Measurements from ENCODE around the gene RBBP8NL.

The RBBP8NL gene

DNA sequence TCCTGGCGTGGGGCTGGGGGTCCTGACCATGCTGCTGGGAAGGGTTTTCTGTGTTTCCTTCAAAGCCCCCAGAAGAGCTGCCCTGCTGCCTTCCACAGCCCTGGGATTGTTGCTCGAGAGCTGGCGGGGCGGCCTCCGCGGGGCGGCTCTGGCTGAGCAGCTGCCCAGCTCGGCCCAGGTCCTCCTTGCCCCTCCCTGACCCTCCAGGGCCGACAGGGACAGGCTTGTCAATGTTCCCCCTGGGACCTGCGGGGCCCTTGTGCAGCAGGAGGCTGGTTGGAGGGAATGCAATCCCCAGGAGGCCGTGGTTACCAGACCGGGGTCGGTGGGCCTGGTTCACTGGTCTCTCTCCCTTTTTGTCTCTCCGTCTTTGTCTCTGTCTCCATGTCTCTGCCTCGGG lies 28.6 kb upstream of the RBBP8NL start:
- TF ChIP-seq, protein P1, sequence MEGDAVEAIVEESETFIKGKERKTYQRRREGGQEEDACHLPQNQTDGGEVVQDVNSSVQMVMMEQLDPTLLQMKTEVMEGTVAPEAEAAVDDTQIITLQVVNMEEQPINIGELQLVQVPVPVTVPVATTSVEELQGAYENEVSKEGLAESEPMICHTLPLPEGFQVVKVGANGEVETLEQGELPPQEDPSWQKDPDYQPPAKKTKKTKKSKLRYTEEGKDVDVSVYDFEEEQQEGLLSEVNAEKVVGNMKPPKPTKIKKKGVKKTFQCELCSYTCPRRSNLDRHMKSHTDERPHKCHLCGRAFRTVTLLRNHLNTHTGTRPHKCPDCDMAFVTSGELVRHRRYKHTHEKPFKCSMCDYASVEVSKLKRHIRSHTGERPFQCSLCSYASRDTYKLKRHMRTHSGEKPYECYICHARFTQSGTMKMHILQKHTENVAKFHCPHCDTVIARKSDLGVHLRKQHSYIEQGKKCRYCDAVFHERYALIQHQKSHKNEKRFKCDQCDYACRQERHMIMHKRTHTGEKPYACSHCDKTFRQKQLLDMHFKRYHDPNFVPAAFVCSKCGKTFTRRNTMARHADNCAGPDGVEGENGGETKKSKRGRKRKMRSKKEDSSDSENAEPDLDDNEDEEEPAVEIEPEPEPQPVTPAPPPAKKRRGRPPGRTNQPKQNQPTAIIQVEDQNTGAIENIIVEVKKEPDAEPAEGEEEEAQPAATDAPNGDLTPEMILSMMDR (IDR thresholded peaks at IDR 0.05; ENCODE audit: insufficient read depth, low read length, poor library complexity, severe bottlenecking): no peak
- Histone ChIP-seq H3K36me3 (ENCODE audit: control insufficient read depth, insufficient read depth, low read length) (no peaks in the 10 kb centered on the region), H3K27me3 (replicated peaks; ENCODE audit: control insufficient read depth, insufficient read depth, low read length) (no peaks in the 10 kb centered on the region; the same call in 1 of the 2 replicates)

DNA sequence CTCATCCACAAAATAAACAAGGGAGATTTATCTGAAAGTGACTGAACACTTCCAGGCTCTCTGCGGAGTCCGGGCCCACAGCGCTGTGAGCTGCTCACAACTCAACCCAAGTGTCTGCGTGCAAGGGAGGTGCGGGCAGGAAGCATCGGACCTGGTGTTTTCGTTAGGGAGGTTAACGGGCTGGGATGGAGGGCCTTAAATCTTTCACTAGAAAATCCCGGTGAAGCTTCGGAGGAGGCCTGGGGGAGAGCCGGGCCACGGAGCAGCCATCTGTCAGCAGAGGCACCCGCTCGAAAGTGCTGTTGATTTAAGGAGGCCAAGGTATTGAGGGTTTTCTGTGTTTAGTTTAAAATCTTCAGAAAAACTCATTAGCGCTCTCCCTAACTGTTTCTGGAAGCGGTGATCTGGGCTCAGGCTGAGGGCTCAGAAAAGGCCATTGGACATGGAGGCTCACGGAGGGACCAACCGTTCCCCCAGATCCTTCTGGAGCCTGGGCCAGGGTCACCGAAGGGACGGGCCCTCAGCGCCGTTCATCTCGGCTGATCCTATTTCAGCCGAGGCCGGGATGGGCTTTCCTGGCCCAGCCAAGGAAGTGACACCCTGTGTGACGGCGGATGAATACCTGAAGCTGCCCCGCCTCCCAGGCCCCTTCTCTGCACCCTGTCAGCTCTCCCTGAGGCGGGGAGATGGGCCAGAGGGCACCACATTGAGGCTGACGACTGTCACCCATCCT lies 27.7 kb upstream of the RBBP8NL start:
- H3K4me3 ChIP-seq (replicated peaks; ENCODE audit: low read depth, low read length): no peak overlapping the region
- H3K36me3 ChIP-seq (ENCODE audit: control insufficient read depth, insufficient read depth, low read length): no peaks in the 10 kb centered on the region
- H3K27me3 ChIP-seq (replicated peaks; ENCODE audit: control insufficient read depth, insufficient read depth, low read length): no peaks in the 10 kb centered on the region; the same call in 1 of the 2 replicates
- DNase-seq (ENCODE audit: extremely low read depth, insufficient read length): no peak
- TF ChIP-seq, protein P1 (IDR thresholded peaks at IDR 0.05; ENCODE audit: insufficient read depth, low read length, poor library complexity, severe bottlenecking): no peak

More for the DNA sequence above, 28.6 kb upstream of the RBBP8NL start:
- no peak for DNase-seq (ENCODE audit: extremely low read depth, insufficient read length)
- H3K4me3 ChIP-seq (replicated peaks; ENCODE audit: low read depth, low read length): no peak overlapping the region

DNA sequence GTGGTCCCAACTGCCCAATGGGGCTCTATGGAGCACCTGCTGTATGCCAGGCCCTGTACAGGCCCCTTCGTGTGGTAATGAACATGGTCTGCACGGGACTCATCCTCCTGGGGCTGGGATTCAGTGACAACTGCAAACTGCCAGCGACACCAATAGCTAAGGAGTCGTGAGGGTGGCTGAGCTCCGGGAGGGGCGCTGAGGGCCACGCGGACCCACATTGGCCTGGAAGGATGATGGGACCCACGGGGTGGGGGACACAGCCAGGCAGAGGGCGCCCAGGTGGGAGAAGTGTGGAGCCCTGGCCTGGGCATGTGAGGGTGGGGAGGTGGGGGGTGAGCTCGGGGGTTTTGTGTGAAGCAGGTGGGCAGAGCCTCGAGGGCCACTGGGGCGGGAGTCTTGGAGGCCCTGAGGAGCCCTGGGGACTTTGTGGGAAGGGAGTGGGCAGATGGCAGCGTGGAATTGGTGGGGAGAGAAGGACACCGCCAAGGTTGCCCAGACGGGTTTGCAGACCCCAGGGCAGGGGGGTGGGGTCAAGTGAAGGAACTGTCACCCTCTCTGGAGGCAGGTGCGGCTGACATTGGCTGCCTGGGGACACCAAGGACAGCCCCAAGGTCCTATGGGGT lies 26.0 kb upstream of the RBBP8NL start:
- no peak for DNase-seq (ENCODE audit: extremely low read depth, insufficient read length)
- H3K27me3 ChIP-seq (replicated peaks; ENCODE audit: control insufficient read depth, insufficient read depth, low read length): no peaks in the 10 kb centered on the region; the same call in 1 of the 2 replicates
- TF ChIP-seq, protein P1 (IDR thresholded peaks at IDR 0.05; ENCODE audit: insufficient read depth, low read length, poor library complexity, severe bottlenecking): no peak
- no peak overlapping the region for H3K4me3 ChIP-seq (replicated peaks; ENCODE audit: low read depth, low read length)
- no peaks in the 10 kb centered on the region for H3K36me3 ChIP-seq (ENCODE audit: control insufficient read depth, insufficient read depth, low read length)

DNA sequence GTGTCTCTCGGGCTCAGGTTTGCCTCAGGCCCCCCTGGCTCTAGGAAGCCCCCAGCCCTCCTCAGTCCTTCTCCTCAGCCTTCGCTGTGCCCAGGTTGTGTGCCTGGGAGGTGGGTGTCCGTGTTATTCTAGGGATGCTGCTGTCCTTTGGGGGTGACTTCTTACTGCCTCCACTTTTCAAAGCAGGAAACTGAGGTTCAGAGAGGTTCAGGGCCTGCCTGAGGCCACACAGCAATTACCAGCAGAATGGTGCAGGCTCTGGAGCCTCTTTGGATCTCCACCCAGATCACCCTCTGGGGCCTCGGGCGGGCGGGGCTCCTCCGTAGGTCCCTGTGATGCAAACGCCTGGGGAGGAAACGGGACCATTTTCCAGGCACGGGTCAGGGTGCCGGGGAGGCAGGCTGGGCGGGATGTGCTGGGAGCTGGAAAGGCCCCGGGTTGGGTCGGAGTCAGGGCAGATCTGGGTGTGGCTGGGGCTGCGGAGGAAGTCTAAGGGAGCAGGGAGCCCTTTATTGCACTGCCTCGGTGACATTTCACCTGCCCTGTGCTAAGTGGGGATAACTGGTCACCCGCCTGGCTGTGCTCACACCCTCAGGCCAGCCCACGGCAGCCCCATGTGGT lies 25.2 kb upstream of the RBBP8NL start:
- DNase-seq (ENCODE audit: extremely low read depth, insufficient read length): no peak
- H3K36me3 ChIP-seq (ENCODE audit: control insufficient read depth, insufficient read depth, low read length): no peaks in the 10 kb centered on the region
- no peaks in the 10 kb centered on the region; the same call in 1 of the 2 replicates for H3K27me3 ChIP-seq (replicated peaks; ENCODE audit: control insufficient read depth, insufficient read depth, low read length)
- H3K4me3 ChIP-seq (replicated peaks; ENCODE audit: low read depth, low read length): no peak overlapping the region
- TF ChIP-seq, protein P1 (IDR thresholded peaks at IDR 0.05; ENCODE audit: insufficient read depth, low read length, poor library complexity, severe bottlenecking): no peak

DNA sequence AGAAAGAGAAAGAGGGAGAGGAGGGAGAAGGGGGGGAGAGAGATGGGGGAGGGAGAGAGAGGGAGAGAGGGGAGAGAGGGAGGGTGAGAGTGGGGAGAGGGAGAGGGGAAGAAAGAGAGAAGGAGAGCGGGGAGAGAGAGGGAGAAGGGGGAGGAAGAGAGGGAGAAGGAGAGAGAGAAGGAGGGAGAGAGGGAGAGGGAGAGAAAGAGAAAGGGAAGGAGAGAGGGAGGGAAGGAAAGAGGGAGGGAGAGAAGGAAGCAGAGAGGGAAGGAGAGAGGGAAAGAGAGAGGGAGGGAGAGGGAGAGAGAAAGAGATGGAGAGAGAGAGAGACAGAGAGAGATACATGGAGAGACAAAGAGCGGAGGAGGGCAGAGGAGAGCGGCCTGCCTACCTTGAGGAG lies 24.6 kb upstream of the RBBP8NL start:
- Histone ChIP-seq H3K36me3 (ENCODE audit: control insufficient read depth, insufficient read depth, low read length) (no peaks in the 10 kb centered on the region), H3K27me3 (replicated peaks; ENCODE audit: control insufficient read depth, insufficient read depth, low read length) (no peaks in the 10 kb centered on the region; the same call in 1 of the 2 replicates), H3K4me3 (replicated peaks; ENCODE audit: low read depth, low read length) (no peak overlapping the region)
- DNase-seq (ENCODE audit: extremely low read depth, insufficient read length): no peak
- TF ChIP-seq, protein P1 (IDR thresholded peaks at IDR 0.05; ENCODE audit: insufficient read depth, low read length, poor library complexity, severe bottlenecking): no peak

Data from GM06990 (cell line).